T-helper 2 cell treated with Interferon-gamma antibody and Interleukin-4, amounts not matched to agents 100 ng/mL and 5 ng/mL, for 36 hours (primary cell): ENCODE measurements around the gene RNF213. TPM values are rescaled to one million over a fixed set of nuclear protein-coding genes. Genes with fewer than 3 reads are reported as not detected.

Experiments used
- intact Hi-C: fragments of 100-400 bp; cut with micrococcal nuclease; formaldehyde crosslinking; loops from one replicate; pipeline ENCODE4 v1.15.1; 2023
- total RNA-seq: library from RNA; stranded (reverse); gene quantifications from 2 replicates; pipeline ENCODE4 v1.2.3, GENCODE V29; 2022

Gene RNF213
- total RNA-seq, 1 donor from 2014 or later = 605 TPM

DNA sequence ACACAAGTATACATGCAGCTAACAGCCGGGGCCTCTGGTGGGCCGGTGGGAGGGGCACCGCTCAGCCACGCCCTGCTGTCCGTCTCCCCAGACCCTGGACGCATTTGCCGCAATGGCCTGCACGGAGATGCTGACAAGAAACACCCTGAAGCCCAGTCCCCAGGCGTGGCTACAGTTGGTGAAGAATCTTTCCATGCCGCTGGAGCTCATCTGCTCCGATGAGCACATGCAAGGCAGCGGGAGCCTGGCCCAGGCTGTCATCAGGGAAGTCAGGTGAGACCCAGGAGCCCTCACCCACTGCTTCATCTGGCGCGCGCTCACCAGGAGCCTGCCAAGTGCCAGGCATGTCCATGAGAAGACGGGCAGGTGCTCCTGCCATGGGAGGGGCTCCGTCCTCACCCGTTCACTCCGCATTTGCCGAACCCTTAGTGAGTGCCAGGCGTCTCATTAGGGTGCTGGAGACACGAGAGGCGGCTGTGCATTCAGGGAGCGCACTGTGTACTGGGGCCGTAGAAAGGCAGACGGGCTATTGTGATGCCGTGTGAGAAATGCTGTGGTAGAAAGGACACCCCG, 103.0 kb downstream of the RNF213 start:
- intact Hi-C loops = no loop called here

DNA sequence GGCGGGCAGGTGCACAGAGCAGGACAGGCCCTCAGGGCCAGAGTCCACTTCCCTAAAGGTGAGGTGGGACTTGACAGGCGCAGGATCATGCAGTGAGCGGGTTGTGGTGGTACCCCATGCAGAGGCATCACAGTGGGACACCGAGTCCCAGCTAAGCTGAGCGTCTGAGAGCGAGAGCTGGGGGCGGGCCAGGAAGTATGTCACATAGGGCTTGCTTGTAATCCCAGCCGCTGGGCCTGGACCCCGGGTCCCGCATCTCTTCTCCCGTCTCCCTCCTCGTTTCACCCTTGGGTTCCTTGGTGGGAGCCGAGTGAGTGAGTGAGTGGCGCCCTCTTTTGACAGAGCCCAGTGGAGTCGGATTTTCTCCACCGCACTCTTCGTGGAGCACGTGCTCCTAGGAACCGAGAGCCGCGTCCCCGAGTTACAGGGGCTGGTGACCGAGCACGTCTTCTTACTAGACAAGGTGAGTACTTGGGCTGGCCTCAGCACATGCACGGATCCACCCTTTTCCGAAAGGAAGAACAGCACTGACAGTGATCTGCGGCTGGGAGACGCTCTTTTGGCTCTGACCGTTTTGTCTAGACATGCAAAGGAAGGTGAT, 103.5 kb downstream of the RNF213 start:
- intact Hi-C loops = no loop called here

DNA sequence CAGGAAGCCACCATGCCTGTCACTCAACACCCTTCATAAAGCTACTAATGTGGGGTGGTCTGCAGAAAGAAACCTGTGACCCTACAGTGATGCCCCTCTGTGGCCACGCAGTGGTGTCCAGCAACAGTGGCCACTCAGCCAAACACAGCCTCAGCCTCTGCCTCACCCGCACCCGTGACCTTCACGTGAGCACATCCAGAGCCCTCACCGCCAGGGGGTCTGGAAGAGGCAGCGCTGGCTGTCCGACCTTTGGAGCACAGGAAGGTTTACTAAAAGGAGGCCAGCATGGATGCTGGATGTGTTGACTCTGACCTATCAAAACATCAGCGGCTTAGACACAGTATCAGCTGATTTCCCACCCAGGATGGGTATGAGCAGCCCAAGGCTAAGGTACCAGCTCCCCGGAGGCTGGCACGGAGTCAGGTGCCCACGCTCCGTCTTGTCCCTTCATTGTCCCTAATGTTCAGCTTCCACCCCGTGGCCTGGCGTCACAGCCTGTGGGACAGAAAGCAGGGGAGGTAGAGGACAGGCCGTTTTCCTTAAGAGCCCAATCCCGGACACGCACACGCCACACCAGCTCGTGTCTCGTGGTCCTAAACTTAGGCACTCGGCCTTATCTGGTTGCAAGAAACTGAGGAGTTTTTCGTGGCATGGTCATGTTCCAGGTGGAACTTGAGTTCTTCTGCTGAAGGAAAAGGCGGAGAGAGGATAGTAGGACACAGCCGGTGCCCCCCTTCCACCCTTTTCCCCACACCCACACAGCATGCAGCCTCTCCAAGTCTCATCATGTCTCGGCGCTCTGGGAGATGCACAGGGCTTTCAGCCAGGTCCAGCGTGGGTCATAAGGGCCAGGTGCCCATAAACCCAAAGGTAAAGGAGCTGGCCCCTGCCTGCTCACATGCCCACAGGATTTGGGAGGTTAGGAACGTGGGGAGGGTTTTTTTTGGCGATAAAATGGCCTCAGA, 104.6 kb downstream of the RNF213 start:
- intact Hi-C loops = no loop called here

DNA sequence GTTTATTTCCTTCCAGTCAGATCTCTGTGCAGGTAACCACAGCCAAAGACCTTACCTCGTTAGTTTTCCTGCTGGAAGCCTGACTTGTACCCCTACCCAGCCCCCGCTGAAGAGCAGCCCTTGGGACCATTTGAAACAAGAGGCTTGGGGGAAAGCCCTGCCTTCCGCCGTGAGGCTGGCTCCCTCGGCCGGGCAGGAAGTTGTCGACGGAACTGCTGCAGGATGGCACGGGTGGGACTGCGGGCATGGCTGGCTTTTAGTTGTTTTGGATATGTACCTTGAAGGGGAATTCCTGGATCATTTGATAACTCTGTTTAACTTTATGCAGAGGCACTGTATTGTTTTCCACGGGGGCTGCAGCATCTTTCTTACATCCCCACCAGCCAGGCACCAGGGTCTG, 105.3 kb downstream of the RNF213 start:
- intact Hi-C loops = no loop called here

DNA sequence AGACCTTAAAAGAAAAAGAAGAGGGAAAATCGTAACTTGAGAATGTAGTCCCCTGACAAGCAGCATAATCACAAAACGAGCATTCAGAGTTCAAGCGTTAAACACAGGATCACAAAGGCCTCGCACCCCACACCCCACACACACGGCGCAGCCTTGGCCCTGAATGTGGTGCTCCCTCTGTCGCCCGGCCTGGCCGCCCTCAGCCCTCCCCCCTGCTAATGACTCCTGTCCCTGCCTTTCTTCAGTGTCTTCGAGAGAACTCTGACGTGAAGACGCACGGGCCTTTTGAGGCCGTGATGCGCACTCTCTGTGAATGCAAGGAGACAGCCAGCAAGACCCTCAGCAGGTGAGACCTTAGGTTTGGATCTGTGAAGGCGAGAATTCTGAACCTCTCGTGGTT, 106.9 kb downstream of the RNF213 start:
- intact Hi-C loops = no loop called here

DNA sequence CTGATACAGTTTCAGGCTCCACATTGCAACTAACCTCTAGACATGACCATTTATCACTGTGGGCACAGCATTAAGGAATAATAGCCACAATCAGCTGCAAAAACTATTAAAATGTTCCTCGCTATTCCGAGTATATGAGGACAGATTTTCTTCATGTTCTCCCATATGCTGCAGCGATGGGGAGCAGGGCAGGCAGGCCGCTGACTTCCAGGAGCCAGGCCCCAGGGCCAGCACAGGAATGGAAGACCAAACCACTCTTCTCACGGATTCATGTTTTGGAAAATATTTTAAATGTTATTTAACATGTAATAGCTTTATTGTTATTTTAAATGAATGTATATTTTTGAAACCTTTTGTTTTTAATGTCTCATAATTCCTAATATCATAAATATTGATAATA, 110.5 kb downstream of the RNF213 start:
- intact Hi-C loops = loop anchor here (10.0 kb wide), 1 partner anchor 66 kb away; no protein-coding TSS in a partner anchor

DNA sequence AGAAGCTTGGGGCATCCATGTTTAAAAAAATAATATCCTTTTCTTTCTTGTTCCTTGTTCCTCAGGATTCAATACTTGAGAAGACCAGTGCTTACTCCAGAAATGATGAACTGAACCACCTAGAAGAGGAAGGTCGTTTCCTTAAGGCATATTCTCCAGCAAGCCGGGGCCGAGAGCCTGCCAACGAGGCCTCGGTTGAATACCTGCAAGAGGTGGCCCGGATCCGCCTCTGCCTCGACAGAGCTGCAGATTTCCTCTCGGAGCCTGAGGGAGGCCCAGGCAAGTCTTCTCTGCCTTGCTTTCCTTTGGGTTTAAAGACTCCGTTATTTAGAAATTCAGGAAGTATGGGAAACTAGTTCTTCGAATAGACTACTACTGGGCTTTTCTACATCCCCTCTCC, 111.8 kb downstream of the RNF213 start:
- intact Hi-C loops = loop anchor here (10.0 kb wide), 1 partner anchor 68 kb away; no protein-coding TSS in a partner anchor

DNA sequence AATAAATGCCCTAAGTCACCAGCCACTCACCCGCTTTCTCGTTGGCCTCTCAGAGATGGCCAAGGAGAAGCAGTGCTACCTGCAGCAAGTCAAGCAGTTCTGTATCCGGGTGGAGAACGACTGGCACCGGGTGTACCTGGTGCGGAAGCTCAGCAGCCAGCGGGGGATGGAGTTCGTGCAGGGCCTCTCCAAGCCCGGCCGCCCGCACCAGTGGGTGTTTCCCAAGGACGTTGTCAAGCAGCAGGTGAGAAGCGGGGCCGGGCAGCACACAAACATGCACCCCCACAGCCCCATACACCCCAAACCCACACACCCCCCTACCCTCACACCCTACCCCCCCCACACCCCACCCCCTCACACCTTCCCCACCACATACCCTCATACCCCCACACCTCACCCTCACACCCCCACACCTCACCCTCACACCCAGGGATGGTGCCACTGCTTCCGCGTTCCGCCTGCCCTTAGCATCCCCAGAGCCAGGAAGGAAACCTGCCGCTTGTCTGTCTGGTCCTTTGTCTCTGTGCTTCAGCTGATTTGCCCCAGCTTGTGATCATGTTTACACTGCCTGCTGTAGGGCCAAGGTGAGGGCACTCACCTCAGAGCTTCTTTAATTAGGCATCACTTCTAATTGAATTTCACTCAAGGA, 112.4 kb downstream of the RNF213 start:
- intact Hi-C loops = loop anchor here (10.0 kb wide), 1 partner anchor 68 kb away; no protein-coding TSS in a partner anchor

DNA sequence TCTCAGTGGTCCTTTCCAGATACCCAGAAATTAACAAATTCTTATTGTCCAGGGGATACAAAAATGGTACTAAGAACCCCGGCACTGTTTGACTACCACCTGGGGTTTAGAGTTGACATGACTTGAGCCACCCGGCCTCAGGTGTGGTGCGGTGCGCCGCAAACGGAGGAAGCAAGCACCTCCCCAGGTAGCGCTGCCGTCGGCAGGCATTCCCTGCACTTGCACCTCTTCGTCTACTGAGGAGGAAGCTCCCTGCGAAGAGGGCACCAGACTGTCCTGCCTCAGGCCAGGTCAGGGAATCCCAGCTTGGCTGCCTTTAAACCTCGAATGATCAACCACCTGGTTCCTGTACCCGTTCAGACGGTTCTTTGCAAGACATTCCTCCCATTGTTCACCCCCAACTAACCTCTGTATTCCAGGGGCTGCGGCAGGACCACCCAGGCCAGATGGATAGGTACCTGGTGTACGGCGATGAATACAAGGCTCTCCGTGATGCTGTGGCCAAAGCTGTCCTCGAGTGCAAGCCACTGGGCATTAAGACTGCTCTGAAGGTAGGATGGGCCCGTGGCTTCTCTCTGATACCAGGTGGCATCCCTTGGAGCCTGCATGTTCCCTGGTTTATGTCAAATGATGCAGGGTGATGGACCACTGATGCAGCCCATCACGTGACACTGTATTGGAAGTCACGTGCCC, 113.5 kb downstream of the RNF213 start:
- intact Hi-C loops = loop anchor here (10.0 kb wide), 1 partner anchor 69 kb away; no protein-coding TSS in a partner anchor

DNA sequence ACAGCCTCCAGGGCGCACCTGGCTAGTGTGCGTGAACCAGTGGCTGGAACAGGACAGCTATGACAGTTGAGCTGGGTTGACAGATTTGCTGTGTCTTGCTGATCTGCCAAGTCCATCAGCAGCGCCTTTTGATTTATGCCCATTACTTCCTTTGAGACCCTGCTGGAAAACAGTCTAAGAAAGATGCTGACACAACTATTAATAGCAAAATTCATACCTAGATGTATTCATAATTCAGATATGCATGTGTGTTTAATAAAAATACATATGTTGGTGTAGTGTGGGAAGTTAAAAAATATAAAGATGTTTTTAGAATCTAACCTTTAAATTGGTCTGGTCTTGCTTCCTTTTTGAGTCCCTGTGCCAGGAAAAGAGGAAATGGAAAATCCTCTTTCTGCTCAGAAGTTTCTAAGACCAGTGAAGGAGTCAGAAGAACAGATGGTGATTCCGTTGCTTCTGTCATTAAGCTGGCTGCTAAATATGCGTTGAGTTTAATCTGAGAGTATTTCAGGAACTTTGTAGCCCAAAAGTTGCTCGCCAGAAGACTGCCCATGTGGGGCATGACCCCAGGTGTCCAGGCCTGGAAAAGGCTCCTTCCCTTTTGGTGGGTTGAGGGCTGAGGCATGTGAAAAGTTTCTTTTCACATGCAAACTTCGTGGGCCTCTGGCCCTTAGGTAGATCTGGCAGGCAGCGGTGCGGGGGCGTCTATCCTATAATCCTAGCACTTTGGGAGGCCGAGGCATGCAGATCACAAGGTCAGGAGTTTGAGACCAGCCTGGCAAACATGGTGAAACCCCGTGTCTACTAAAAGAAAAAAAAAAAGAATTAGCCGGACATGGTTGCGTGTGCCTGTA, 114.3 kb downstream of the RNF213 start:
- intact Hi-C loops = loop anchor here (10.0 kb wide), 1 partner anchor 70 kb away; no protein-coding TSS in a partner anchor

DNA sequence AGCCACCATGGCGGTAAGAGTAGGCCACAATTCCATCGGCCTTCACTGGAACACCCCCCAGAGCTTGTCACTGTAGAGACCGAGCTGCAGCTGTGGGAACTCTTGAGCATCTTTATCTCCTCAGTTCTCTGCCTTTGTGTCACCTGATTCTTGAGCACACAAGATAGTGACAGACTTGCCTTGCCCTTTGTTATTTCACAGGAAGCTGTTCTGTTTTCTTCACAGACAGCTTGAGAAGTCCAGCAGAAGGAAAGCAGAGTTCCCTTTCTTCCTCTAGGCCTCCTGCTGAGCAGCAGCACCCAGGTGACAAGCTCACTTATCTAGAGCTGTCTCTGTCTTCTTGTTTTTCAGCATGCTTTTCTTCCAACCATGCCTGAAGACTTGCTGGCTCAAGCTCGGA, 115.9 kb downstream of the RNF213 start:
- intact Hi-C loops = loop anchor here (10.0 kb wide), 1 partner anchor 72 kb away; no protein-coding TSS in a partner anchor

DNA sequence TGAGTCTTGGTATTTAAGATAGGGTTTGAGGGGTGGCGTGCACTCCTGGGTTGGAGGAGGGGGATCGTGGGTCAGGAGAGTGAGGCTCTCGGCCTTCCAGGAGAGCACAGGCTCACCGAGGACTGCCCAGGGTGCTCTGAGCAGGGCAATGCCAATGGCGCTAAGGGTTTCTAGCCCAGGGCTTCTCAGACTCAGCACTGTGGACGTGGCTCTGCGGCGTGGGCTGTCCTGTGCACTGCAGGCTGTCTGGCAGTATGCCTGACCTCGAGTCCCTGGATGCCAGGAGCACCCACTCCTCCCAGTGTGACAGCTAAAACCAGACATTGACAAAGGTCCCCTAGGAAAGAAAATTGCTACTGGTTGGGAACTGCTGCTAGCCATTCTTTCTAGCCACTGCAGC, 117.1 kb downstream of the RNF213 start:
- intact Hi-C loops = loop anchor here (10.0 kb wide), 1 partner anchor 73 kb away; no protein-coding TSS in a partner anchor

DNA sequence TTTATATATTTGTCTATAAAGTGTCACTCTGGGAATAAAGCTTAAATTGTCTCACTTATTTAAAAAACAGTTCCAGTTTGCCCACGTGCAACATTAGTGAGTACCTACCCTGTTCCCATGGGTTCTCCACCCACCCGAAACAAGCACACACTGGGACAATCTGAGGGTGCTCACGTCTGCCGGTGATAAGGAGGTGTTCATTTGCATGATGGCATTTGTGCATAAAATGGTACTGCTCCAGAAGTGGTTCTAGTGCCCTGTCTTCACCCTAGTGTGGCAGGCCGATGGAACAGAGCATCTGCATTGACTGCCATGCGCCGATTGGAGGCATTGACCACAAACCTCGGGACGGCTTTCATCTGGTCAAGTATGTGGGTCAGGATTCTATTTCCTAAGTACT, 118.7 kb downstream of the RNF213 start:
- intact Hi-C loops = loop anchor here (10.0 kb wide), 1 partner anchor 75 kb away; no protein-coding TSS in a partner anchor

DNA sequence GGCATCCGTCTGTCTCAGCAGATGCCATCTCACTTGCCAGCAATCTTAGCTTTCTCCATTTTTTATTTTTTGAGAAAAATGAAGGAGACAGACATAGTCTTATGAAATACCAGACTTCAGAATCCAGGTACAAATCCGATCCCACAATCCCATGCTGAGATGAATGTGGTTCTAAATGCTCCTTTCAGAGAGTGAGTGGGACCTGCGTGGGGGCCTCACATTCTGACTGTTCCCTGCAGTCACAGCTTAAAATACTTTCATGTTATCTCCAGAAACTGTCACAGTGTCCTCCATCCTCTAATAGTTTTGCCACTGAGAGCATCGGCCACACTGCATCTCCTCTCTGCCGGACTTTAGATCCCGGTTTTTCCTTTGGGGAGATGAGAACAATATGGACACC, 119.4 kb downstream of the RNF213 start:
- intact Hi-C loops = no loop called here

DNA sequence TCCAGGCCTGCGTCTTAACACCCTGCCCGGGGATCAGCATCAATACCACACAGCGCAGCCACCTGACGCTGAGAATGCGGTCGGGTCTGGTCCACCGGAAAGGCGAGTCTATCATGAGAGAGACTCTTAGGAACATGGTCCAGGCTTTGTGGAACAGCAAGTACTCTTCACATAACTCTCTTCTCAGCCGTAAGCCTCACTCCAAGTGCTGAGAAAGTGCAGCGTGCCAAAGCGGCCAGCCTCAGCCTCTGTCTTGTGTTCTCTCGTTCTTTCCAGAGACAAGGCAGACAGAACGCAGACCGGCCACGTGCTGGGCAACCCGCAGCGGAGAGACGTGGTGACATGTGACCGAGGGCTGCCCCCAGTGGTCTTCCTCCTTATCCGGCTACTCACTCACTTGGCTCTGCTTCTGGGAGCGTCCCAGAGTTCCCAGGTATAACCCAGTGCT, 119.9 kb downstream of the RNF213 start:
- intact Hi-C loops = no loop called here

DNA sequence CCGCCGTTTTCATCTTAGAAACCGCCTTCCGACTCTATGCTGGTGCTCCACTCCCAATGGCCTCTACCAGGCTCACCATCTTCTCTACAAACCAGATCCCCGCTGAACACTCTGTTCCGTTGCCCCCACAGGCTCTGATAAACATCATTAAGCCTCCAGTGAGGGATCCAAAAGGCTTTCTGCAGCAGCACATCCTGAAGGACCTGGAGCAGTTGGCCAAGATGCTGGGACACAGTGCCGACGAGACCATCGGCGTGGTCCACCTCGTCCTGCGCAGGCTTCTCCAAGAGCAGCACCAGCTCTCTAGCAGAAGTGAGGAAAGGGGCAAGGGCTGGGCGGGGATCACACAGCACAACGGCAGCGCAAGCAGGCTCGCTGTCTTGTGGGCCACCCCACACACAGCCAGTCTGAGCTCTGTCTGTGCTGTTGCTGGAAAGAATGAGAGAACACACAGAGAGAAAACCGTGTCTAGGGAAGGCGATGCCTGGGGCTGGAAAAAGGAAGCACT, 120.8 kb downstream of the RNF213 start:
- intact Hi-C loops = no loop called here

DNA sequence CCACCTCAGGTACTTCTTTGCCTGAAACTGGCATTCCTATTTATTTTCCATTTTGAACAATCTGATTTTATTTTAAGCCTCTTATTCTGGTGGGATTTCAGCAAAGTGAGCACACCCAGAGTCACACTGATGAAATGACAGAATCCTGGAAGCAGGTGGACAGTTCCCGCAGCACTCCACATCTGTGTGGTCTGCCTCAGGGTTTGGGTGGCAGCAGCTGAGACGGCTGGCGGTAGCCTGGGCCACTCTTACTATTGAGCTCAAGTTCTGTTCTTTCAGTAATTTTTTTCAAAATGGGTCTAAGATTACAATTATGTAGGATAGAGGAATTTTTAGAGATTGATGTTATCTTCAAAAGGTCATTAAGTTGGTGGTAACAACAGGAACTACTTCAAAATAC, 121.8 kb downstream of the RNF213 start:
- intact Hi-C loops = no loop called here

DNA sequence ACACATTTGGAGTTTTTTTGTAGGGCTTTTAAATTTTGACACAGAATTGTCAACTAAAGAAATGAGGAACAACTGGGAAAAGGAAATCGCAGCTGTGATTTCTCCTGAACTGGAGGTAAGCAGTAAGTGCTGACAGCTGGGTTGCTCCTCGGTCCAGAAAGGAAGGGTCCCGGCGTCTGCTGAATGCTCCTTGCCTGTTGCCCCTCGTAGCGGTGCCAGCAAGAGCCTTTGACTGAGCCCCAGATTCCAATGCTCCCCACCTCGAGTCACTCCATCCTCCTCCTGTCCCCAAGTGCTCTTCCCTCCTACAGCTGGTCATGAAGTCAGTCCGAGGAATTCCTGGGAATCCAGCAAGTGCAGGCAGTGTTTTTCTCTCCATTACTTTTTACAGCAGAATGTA, 122.3 kb downstream of the RNF213 start:
- intact Hi-C loops = no loop called here
